HepG2 (cell line): ENCODE measurements around the gene UBTD1. TPM values are rescaled to one million over a fixed set of nuclear protein-coding genes. Genes with fewer than 3 reads are reported as not detected.

Experiments used
- GATAD2A ChIP-seq: IDR thresholded peaks from 2 replicates; pipeline ENCODE4 v1.6.1; 2016
- GPN1 ChIP-seq: sonication (generic); formaldehyde crosslinking; IDR thresholded peaks from 2 replicates; pipeline ENCODE4 v1.5.1; 2020; ENCODE audit warnings: missing genetic modification reagents, borderline replicate concordance
- HIVEP1 ChIP-seq: sonication (generic); formaldehyde crosslinking; IDR thresholded peaks from 2 replicates; pipeline ENCODE4 v1.4.0; 2020; ENCODE audit warnings: mild to moderate bottlenecking, missing genetic modification reagents
- MLXIP ChIP-seq: sonication (generic); formaldehyde crosslinking; IDR thresholded peaks from 2 replicates; pipeline ENCODE4 v1.9.0; 2021; ENCODE audit warnings: missing genetic modification reagents, borderline replicate concordance
- RARG ChIP-seq: sonication (generic); formaldehyde crosslinking; IDR thresholded peaks from 2 replicates; pipeline ENCODE4 v1.4.0; 2020; ENCODE audit warnings: low read depth, mild to moderate bottlenecking, missing genetic modification reagents
- ZBTB33 ChIP-seq: sonication (generic); formaldehyde crosslinking; IDR thresholded peaks from 2 replicates; pipeline ENCODE4 v1.4.0; 2020; ENCODE audit warnings: missing genetic modification reagents
- ZNF230 ChIP-seq: sonication (generic); formaldehyde crosslinking; IDR thresholded peaks from 2 replicates; pipeline ENCODE4 v1.4.0; 2020; ENCODE audit warnings: mild to moderate bottlenecking, missing genetic modification reagents
- ZNF318 ChIP-seq: sonication (generic); formaldehyde crosslinking; IDR thresholded peaks from 2 replicates; pipeline ENCODE4 v1.4.0; 2020; ENCODE audit warnings: mild to moderate bottlenecking, missing genetic modification reagents
- ZNF331 ChIP-seq: sonication (generic); formaldehyde crosslinking; IDR thresholded peaks from 2 replicates; pipeline ENCODE4 v1.4.0; 2020; ENCODE audit warnings: missing genetic modification reagents
- ZNF510 ChIP-seq: sonication (generic); formaldehyde crosslinking; IDR thresholded peaks from 2 replicates; pipeline ENCODE4 v1.4.0; 2020; ENCODE audit warnings: low read depth, mild to moderate bottlenecking, missing genetic modification reagents
- ZNF7 ChIP-seq: IDR thresholded peaks from 2 replicates; pipeline ENCODE4 v1.6.1; 2016; ENCODE audit warnings: missing biosample characterization, missing genetic modification reagents
- ZNF724P ChIP-seq: sonication (generic); formaldehyde crosslinking; IDR thresholded peaks from 2 replicates; pipeline ENCODE4 v1.8.0; 2022; ENCODE audit warnings: missing genetic modification reagents, borderline replicate concordance
- ZNF800 ChIP-seq: sonication (generic); formaldehyde crosslinking; IDR thresholded peaks from 2 replicates; pipeline ENCODE4 v1.4.0; 2020; ENCODE audit warnings: missing genetic modification reagents
- polyA plus RNA-seq, 8 experiments: library from polyadenylated mRNA; depleted of rRNA in 3 of 8; stranded (reverse) in 7 of 8; unstranded in 1 of 8; fragments of >200 nt; fragmentation: Illumina TruSeq in 4 of 8; extraction: Trizol in 4 of 8; gene quantifications; 2 replicates each; pipeline versions ENCODE4 v1.2.1 to v1.2.3, GENCODE V29; 2011 to 2016; ENCODE audit warnings: low read depth in 4 of 8, missing spikeins in 1 of 8, mixed read lengths in 1 of 8; ENCODE audit not compliant: insufficient read depth in 1 of 8
- total RNA-seq, 5 experiments: library from RNA; depleted of rRNA; stranded (reverse); fragments of >200 nt; fragmentation: Illumina TruSeq; extraction: Trizol; gene quantifications; 2 replicates each; pipeline ENCODE4 v1.2.3, GENCODE V29; 2016; ENCODE audit warnings: low read depth in 1 of 5

Gene UBTD1
- total and polyA plus RNA-seq, 2 of the 13 experiments (the other 11 are each of a cell fraction or from before 2014, with no cell fraction given), result 7.9 to 10.0 TPM

DNA sequence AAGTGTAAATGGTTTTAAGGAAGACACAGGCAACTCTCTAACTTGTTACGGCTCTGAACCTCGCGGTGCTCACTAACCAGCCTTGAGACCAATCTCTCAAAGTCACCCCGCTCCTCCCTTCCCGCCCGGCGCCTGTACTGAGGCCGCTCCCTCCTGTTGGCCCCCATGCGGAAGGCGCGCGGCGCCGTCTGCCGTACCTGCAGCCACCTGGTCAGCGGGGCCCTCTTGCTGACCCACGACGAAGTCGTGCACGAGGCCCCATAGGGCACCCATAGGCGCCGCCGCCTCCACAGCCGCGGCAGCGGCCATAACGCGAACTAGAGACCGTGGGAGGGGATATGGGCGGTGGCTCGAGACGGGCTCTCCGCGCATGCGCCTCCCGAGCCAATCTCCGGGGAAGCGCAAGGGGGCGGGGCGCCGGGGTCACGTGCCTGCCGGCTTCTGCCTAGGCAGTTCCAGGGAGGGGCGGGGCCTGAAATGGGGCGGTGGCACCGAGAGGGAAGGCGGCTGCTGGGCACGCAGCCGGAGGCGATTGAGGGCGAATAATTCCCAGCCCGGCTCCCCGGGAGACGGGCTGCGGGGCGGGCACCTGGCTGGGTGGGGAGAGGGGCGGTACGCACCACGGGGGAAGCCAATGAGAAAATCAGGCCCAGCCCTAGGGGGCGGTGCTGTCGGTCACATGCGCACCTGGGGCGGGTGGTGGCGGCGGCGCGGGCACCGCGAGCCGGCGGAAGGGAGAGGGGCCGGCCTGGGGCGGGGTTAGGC lies 466 bp upstream of the UBTD1 start, which contains the start of gene MMS19 (continued):
- no peak for TF ChIP-seq MLXIP (CRISPR knock-in tag)
- 0 out of 2 replicates have a peak, but pooled peaks have one; percentile 15 for TF ChIP-seq RARG (CRISPR knock-in tag)
- no peak; the same call in 1 of the 2 replicates for TF ChIP-seq ZNF800
- 0 out of 2 replicates have a peak, but pooled peaks have one; percentile 80 for TF ChIP-seq ZNF724P (CRISPR knock-in tag)
- no peak for TF ChIP-seq ZBTB33
- TF ChIP-seq GATAD2A (CRISPR knock-in tag), result no peak
- TF ChIP-seq GPN1 (CRISPR knock-in tag), result no peak
- TF ChIP-seq ZNF510 (CRISPR knock-in tag), result peak; percentile 81; the same call in 1 of the 2 replicates
- TF ChIP-seq ZNF318 (CRISPR knock-in tag), result no peak
- peak; percentile 55; the same call in 1 of the 2 replicates for TF ChIP-seq ZNF230
- 0 out of 2 replicates have a peak, but pooled peaks have one; percentile 71 for TF ChIP-seq HIVEP1 (CRISPR knock-in tag)
- TF ChIP-seq ZNF7, result no peak; the same call in 1 of the 2 replicates
- peak; percentile 11; the same call in 1 of the 2 replicates for TF ChIP-seq ZNF331 (CRISPR knock-in tag)
